SU-DHL-6 (cell line): Measurements from ENCODE around the gene RCAN2.

Experiments used
- H2AFZ ChIP-seq: fragments of 200-600 bp; sonication (generic); 2 replicates; pipeline ENCODE4 v1.6.1; 2014; ENCODE audit warnings: low read depth, mild to moderate bottlenecking, moderate library complexity, mixed read lengths, antibody characterized with exemption, low read length; ENCODE audit not compliant: severe bottlenecking
- H3F3A ChIP-seq: fragments of 200-600 bp; shearing (Covaris generic); 2 replicates; pipeline ENCODE4 v1.6.0; 2016; ENCODE audit warnings: antibody characterized with exemption, mild to moderate bottlenecking; ENCODE audit not compliant: insufficient read depth
- H3K27ac ChIP-seq: fragments of 200-600 bp; sonication (generic); 2 replicates; pipeline ENCODE4 v1.5.1; 2016; ENCODE audit warnings: low read depth, mild to moderate bottlenecking, low read length, moderate library complexity, mixed read lengths
- H3K27me3 ChIP-seq: fragments of 200-600 bp; sonication (generic), shearing (Covaris generic); 2 replicates; pipeline ENCODE4 v1.6.0; 2014; ENCODE audit warnings: mild to moderate bottlenecking, low read length
- H3K36me3 ChIP-seq: fragments of 200-600 bp; sonication (generic); 2 replicates; pipeline ENCODE4 v1.6.1; 2014; ENCODE audit warnings: mild to moderate bottlenecking, low read length, mixed read lengths
- H3K4me2 ChIP-seq: fragments of 300-600, 200-600 bp; shearing (Covaris generic), sonication (generic); 2 replicates; pipeline ENCODE4 v1.6.0; 2014; ENCODE audit warnings: low read length, low read depth, mild to moderate bottlenecking; ENCODE audit not compliant: poor library complexity, severe bottlenecking
- H3K4me3 ChIP-seq: fragments of 200-600 bp; sonication (generic); 2 replicates; pipeline ENCODE4 v1.5.1; 2014; ENCODE audit warnings: antibody characterized with exemption, low read length, mild to moderate bottlenecking, mixed read lengths; ENCODE audit not compliant: insufficient read depth, poor library complexity, severe bottlenecking
- H3K79me2 ChIP-seq: fragments of 200-600 bp; sonication (generic); 2 replicates; pipeline ENCODE4 v1.6.1; 2014; ENCODE audit warnings: mild to moderate bottlenecking, low read length, moderate library complexity; ENCODE audit not compliant: insufficient read depth
- H3K9ac ChIP-seq: fragments of 200-600 bp; sonication (generic); 2 replicates; pipeline ENCODE4 v1.7.0; 2014; ENCODE audit warnings: mild to moderate bottlenecking, low read length
- H3K9me2 ChIP-seq: fragments of 200-600 bp; sonication (generic); replicated peaks from 2 replicates; pipeline ENCODE4 v1.6.1; 2014; ENCODE audit warnings: low read length; ENCODE audit not compliant: insufficient read depth
- H3K9me3 ChIP-seq: fragments of 200-600 bp; sonication (generic); 2 replicates; pipeline ENCODE4 v1.6.1; 2014; ENCODE audit warnings: low read length, mixed read lengths; ENCODE audit not compliant: insufficient read depth
- H4K20me1 ChIP-seq: fragments of 200-600 bp; sonication (generic); 2 replicates; pipeline ENCODE4 v1.6.1; 2014; ENCODE audit warnings: low read depth, mild to moderate bottlenecking, antibody characterized with exemption, low read length, moderate library complexity, mixed read lengths
- EZH2phosphoT487 ChIP-seq: fragments of 200-600 bp; sonication (generic), shearing (Covaris generic); conservative IDR thresholded peaks from 2 replicates; pipeline ENCODE4 v1.6.1; 2018; ENCODE audit warnings: mild to moderate bottlenecking, antibody characterized with exemption, low read length, moderate library complexity, mixed read lengths
- TF ChIP-seq, protein P1 (sequence below): fragments of 200-600 bp; sonication (generic); IDR thresholded peaks from one replicate; pipeline ENCODE4 v1.5.1; 2017; ENCODE audit warnings: antibody characterized with exemption, mild to moderate bottlenecking, low read length, moderate library complexity; ENCODE audit not compliant: insufficient read depth, poor library complexity, severe bottlenecking

The RCAN2 gene

DNA sequence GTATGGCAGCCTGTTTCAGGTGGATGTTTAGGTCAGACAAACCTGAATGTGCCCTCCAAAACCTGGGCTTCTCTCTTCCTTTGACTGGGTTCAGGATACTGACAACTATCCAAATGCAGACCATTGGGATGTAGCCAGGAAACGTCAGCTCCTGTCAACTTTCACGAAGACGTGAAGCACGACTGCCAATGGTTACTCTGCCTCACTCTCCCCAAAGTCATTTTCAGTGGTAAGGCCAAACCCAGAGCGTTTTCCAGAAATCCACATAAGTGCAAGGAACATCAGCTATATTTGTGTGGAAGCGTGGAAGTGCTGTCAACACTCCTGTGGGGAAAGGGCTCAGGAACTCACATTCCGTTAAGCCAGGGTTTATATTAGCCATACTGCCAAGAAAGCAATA is 20.1 kb upstream of the RCAN2 start:
- Histone ChIP-seq H3K27me3 (no peaks in the 10 kb centered on the region), H2AFZ (no peak overlapping the region), H3K9me3 (no peaks in the 10 kb centered on the region), H3K9me2 (no peaks in the 10 kb centered on the region), H3K36me3 (no peaks in the 10 kb centered on the region), H4K20me1 (no peaks in the 10 kb centered on the region), H3K27ac (no peak overlapping the region), H3F3A (no peaks in the 10 kb centered on the region), H3K4me3 (no peak overlapping the region), H3K79me2 (no peaks in the 10 kb centered on the region), H3K9ac (no peak overlapping the region), H3K4me2 (no peak overlapping the region)
- TF ChIP-seq, protein P1, sequence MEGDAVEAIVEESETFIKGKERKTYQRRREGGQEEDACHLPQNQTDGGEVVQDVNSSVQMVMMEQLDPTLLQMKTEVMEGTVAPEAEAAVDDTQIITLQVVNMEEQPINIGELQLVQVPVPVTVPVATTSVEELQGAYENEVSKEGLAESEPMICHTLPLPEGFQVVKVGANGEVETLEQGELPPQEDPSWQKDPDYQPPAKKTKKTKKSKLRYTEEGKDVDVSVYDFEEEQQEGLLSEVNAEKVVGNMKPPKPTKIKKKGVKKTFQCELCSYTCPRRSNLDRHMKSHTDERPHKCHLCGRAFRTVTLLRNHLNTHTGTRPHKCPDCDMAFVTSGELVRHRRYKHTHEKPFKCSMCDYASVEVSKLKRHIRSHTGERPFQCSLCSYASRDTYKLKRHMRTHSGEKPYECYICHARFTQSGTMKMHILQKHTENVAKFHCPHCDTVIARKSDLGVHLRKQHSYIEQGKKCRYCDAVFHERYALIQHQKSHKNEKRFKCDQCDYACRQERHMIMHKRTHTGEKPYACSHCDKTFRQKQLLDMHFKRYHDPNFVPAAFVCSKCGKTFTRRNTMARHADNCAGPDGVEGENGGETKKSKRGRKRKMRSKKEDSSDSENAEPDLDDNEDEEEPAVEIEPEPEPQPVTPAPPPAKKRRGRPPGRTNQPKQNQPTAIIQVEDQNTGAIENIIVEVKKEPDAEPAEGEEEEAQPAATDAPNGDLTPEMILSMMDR: no peak
- TF ChIP-seq EZH2phosphoT487: no peak

DNA sequence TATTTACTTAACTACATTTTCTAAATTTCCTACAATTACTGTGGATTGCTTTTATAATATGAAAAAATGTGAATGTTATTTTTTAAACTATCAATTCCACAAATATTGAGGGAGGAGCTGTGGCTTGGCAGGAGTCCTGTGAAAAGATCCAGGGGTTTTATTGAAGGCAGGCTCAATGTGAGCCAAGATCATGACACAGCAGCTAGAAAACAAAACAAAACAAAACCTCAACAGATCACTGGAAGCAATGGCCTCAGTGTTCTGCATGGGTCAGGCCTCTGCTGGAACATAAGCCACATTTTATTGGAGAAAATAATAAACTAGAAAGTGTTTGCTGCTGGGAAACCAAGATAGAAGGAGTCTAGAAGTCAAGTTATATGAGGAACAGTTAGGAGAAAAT is 19.4 kb upstream of the RCAN2 start:
- H3K9ac ChIP-seq: no peak overlapping the region
- no peaks in the 10 kb centered on the region for H3K27me3 ChIP-seq
- no peaks in the 10 kb centered on the region for H3K79me2 ChIP-seq
- TF ChIP-seq, protein P1: no peak
- no peak for TF ChIP-seq EZH2phosphoT487
- no peaks in the 10 kb centered on the region for H3K9me3 ChIP-seq
- no peaks in the 10 kb centered on the region for H3K9me2 ChIP-seq
- no peak overlapping the region for H2AFZ ChIP-seq
- no peaks in the 10 kb centered on the region for H3F3A ChIP-seq
- H3K4me2 ChIP-seq: no peak overlapping the region
- no peaks in the 10 kb centered on the region for H3K36me3 ChIP-seq
- no peaks in the 10 kb centered on the region for H4K20me1 ChIP-seq
- no peak overlapping the region for H3K27ac ChIP-seq
- H3K4me3 ChIP-seq: no peak overlapping the region

DNA sequence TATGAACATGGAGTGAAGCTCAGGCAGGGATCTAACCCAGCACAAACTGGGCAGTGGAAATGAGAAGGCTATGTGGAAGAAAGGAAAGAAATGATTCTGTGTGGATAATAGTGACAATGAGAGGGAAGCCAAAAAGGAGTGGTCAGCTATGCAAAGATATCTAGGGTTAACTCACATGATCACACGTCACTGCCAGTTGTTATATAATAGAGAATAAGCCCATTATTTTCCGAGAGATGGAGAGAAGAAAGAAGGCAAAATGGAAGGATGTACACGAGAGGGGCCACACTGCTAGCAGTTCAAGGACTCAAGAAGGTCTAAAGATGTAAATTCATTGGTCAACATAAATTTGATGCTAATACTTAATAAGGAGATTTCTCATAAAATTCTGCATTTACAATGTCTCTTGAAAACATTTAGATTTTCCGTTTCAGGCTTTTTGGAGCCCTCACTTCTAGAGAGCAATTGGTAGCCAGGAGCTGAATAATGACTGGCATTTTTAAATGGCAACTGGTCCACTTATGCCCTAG is 18.8 kb upstream of the RCAN2 start:
- no peak overlapping the region for H3K4me2 ChIP-seq
- H3K36me3 ChIP-seq: no peaks in the 10 kb centered on the region
- TF ChIP-seq, protein P1: no peak
- no peak for TF ChIP-seq EZH2phosphoT487
- H3K9ac ChIP-seq: no peak overlapping the region
- no peaks in the 10 kb centered on the region for H4K20me1 ChIP-seq
- H3F3A ChIP-seq: no peaks in the 10 kb centered on the region
- no peak overlapping the region for H3K4me3 ChIP-seq
- no peaks in the 10 kb centered on the region for H3K9me2 ChIP-seq
- H3K27me3 ChIP-seq: no peaks in the 10 kb centered on the region
- no peak overlapping the region for H2AFZ ChIP-seq
- H3K9me3 ChIP-seq: no peaks in the 10 kb centered on the region
- H3K27ac ChIP-seq: no peak overlapping the region
- no peaks in the 10 kb centered on the region for H3K79me2 ChIP-seq
